Measurements from ENCODE around the gene ATP2B2. TPM values are rescaled to one million over a fixed set of nuclear protein-coding genes. Genes with fewer than 3 reads are reported as not detected.

The ATP2B2 gene
- total RNA-seq, 2 donors from 2014 or later: 0.07 to 0.11 TPM

DNA sequence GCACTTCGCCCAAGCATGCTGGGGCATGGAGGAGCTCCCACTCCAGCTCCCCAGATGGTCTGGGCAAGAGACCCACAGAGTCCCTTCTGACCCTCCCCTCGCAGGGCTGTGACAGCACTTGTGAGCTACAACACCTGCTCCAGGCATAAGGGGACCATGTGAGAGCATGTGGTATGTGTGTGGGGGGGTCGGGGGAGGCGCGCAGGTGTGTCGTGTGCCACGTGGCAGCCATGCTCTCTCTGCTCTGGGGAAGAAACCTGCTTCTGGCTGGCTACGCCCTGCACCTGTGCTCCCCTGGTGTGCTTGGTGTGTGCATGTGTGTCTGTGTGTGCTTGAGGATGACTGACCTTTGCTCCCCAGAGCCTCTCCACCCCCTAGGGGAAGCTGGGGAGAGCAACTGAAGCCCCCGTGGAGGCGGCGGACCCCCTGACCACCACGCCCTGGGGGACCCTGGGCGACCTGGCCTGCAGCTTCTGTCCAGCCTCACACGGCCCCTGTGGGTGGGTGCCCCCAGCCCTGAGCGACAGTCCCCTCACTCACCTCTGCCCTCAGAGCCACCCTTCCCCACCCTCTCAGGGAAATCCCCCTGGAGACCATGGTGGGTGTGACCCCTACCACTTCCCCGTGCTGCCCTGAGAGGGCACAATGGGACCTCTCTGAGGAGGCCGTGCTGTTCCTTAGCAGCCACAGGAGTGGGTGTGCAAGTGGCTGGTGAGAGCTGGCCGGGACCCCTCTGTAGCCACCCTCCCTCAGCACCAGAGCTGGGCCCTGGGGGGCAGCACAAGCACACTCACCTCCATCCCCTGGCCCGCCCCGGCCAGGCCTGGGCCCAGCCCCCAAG lies 167.8 kb downstream of the ATP2B2 start:
- no peak overlapping the region for H3K27ac ChIP-seq
- TF ChIP-seq, protein P1, sequence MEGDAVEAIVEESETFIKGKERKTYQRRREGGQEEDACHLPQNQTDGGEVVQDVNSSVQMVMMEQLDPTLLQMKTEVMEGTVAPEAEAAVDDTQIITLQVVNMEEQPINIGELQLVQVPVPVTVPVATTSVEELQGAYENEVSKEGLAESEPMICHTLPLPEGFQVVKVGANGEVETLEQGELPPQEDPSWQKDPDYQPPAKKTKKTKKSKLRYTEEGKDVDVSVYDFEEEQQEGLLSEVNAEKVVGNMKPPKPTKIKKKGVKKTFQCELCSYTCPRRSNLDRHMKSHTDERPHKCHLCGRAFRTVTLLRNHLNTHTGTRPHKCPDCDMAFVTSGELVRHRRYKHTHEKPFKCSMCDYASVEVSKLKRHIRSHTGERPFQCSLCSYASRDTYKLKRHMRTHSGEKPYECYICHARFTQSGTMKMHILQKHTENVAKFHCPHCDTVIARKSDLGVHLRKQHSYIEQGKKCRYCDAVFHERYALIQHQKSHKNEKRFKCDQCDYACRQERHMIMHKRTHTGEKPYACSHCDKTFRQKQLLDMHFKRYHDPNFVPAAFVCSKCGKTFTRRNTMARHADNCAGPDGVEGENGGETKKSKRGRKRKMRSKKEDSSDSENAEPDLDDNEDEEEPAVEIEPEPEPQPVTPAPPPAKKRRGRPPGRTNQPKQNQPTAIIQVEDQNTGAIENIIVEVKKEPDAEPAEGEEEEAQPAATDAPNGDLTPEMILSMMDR (IDR thresholded peaks at IDR 0.05): no peak
- no peak overlapping the region for H3K4me3 ChIP-seq
- H3K4me1 ChIP-seq: no peaks in the 10 kb centered on the region
- intact Hi-C loops (cut with DNase I): no loop called here
- no peaks in the 10 kb centered on the region for H3K27me3 ChIP-seq
- no peak overlapping the region for H3K9ac ChIP-seq (ENCODE audit: low read depth in 2 of 2, low read length in 2 of 2)
- no peak for DNase-seq
- H3K36me3 ChIP-seq: no peaks in the 10 kb centered on the region
- H3K9me3 ChIP-seq: no peaks in the 10 kb centered on the region

DNA sequence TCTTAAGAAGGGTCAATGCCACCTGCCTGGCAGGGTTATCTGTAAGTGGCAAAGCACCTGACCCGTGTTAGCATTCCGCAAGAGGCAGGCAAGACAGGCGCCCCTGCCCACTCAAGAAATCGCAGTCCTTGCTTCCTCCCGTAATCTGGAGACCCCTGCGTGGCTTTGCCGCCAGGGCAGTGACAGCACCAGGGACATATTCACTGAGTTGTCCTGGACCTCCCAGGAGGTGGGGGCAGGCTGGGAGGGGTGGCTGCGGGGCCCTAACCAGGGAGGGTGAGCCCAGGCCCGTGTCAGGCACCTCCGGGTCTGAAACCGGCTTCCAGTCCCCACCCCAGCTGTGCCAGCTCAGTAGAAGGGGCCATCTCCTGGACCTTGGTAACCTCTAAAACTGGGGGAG lies 168.6 kb downstream of the ATP2B2 start:
- no peak overlapping the region for H3K4me3 ChIP-seq
- no peak overlapping the region for H3K27ac ChIP-seq
- no peaks in the 10 kb centered on the region for H3K4me1 ChIP-seq
- no peak overlapping the region for H3K9ac ChIP-seq (ENCODE audit: low read depth in 2 of 2, low read length in 2 of 2)
- no peaks in the 10 kb centered on the region for H3K9me3 ChIP-seq
- H3K27me3 ChIP-seq: no peaks in the 10 kb centered on the region
- H3K36me3 ChIP-seq: no peaks in the 10 kb centered on the region
- no peak for DNase-seq
- TF ChIP-seq, protein P1 (IDR thresholded peaks at IDR 0.05): no peak
- intact Hi-C loops (cut with DNase I): no loop called here

DNA sequence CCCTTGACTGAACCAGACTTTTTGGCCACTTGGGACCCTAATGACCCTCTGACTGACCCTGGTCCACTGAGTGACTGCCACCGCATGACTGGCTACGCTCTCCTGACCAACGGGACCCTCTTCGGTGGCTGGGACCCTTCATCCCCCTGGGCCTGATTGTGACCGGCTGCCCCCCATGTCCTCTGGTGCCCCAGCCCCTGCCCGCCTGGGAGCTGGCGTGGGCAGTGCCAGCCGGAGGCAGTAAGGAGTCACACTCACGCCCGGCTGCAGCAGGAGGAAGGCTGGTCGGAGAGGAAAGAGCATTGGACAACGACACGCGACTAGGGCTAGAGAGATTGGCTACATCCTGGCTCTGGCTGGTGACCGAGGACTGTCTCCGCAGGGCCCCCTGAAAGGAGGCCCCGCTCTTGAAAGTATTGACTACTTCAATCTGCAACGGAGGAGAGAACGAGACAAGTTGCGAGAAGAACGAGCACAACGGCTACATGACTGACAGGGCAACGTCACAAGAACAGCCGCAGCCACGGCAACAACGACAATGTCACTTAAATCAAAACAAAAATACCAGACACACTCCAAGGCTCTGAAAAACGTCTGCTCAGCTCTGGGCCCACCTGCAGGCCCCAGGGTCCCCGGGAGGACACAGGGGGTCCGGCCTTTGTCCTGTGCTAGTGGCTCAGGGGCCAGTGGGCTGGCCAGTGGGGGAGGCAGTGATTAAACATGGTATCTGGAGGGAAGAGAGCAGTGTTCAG lies 169.3 kb downstream of the ATP2B2 start:
- DNase-seq: no peak
- TF ChIP-seq, protein P1 (IDR thresholded peaks at IDR 0.05): no peak
- Histone ChIP-seq H3K27me3 (no peaks in the 10 kb centered on the region), H3K27ac (no peak overlapping the region), H3K36me3 (no peaks in the 10 kb centered on the region), H3K4me1 (no peaks in the 10 kb centered on the region), H3K9ac (ENCODE audit: low read depth in 2 of 2, low read length in 2 of 2) (no peak overlapping the region), H3K9me3 (no peaks in the 10 kb centered on the region), H3K4me3 (no peak overlapping the region)
- intact Hi-C loops (cut with DNase I): no loop called here

DNA sequence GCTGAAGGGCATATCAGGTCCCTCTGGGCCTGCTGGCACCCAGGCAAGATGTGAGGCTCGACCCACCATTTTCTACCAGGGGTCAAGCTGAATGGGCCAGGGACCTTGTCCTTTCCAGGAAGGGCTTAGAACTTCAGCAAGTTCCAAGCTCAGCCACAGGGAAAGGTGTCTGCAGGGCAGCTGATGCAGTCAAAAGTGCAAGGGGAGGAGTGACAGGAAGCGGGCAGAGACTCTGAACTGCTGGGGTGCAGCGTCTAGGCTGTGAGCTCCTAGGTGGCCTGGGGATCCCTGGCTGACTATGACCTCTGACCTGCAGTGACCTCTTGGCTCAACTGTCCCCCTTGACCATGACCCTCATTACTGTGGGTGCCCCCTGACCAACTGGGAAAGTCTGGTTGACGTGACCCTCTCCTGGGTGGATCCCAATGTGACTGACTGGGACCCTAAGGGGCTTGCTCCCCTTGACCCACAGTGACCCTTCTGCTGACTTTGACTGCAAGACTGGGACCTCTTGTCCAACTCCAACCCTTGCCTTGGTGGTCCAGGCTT lies 170.1 kb downstream of the ATP2B2 start:
- no peaks in the 10 kb centered on the region for H3K27me3 ChIP-seq
- DNase-seq: no peak
- no peaks in the 10 kb centered on the region for H3K4me1 ChIP-seq
- TF ChIP-seq, protein P1 (IDR thresholded peaks at IDR 0.05): no peak
- no peaks in the 10 kb centered on the region for H3K36me3 ChIP-seq
- intact Hi-C loops (cut with DNase I): no loop called here
- no peak overlapping the region for H3K27ac ChIP-seq
- no peak overlapping the region for H3K9ac ChIP-seq (ENCODE audit: low read depth in 2 of 2, low read length in 2 of 2)
- no peak overlapping the region for H3K4me3 ChIP-seq
- H3K9me3 ChIP-seq: no peaks in the 10 kb centered on the region

DNA sequence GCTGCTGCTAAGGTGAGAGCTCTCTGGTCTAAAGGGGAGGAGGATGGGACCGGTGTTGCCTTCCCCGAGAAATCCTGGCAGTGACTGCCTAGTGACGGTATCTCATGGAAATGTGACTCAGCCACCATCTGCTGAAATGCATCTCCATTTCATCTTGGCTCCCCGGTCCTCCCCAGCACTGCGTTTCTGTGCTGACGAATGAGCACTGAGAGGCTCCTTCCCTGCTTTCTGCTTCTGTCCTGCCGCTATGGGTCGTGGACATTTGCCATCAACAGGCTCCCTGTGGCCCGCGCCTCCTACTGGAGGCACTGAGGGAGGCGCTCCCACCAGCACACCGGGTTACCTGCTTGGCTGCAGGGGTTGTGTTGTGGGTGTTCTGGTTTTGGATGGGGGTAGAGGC lies 170.9 kb downstream of the ATP2B2 start:
- no peak overlapping the region for H3K4me3 ChIP-seq
- DNase-seq: no peak
- no peaks in the 10 kb centered on the region for H3K4me1 ChIP-seq
- TF ChIP-seq, protein P1 (IDR thresholded peaks at IDR 0.05): no peak
- H3K27ac ChIP-seq: no peak overlapping the region
- intact Hi-C loops (cut with DNase I): no loop called here
- no peaks in the 10 kb centered on the region for H3K27me3 ChIP-seq
- H3K9me3 ChIP-seq: no peaks in the 10 kb centered on the region
- no peak overlapping the region for H3K9ac ChIP-seq (ENCODE audit: low read depth in 2 of 2, low read length in 2 of 2)
- no peaks in the 10 kb centered on the region for H3K36me3 ChIP-seq
